ENCODE measurements around the gene CORO6.

Gene CORO6

DNA sequence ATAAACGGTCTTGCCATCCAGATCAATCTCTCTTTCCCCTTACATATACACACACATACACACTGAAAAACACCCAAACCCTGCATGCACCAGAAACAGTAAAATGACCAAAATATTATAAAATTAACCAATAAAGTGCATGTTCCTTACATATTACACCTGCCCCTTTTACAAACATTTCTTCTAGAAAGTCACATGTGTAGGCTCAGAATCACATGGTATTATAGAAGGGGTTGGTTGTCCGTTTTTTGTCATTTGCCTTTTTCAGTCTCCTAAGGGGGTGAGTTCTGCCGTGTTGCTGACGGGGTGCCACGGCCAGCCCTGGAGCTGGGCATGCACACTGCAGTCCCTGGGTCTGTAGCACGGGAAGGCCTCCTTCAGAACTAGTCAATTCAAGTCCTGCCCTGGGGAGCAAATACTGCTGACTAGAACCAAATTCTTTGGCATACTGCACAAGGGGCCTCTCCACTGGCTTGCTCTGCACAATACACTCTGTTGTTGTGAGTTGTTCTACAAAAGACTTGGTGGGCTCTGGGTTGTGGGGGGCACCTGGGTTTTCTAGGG, 8.0 kb upstream of the CORO6 start:
- no peak for DNase-seq (ENCODE audit: low read depth)

DNA sequence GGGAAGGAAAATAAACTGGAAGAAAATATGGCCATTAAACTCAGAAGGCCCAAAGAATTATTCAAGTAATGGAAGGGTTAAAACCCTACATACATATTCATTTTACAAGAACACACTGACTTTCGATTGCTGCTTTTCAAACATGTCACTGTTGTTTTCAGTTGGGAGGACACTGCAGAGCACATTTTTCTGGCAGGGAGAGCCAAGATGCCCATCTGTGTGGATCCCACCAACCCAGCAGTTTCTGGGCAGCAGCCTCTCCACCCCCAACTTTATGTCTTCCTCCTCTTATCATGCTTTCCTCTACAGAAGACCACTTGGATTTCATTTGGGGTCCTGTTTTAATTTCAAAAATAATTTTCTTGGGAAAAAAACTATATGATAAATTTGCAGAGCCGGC, 7.1 kb upstream of the CORO6 start:
- DNase-seq (ENCODE audit: low read depth), result no peak

DNA sequence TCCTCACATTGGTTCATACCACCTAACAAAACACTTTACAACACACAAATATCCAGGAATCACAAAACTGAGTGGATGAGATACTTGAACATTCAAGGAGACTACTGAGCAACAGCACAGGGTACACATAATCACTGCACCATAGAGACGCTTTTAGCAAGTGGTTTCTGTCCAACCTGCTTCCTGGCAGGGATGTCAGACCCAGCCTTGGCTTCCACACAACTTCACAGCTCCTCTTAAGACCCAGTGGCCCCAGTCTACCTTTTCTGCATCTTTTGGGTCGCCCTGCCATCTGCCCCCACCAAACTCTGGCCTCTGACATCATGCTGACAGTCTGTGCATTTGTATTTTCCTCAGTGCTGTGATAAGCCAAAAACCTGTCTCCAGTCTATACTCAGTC, 5.9 kb upstream of the CORO6 start:
- no peak for DNase-seq (ENCODE audit: low read depth)

DNA sequence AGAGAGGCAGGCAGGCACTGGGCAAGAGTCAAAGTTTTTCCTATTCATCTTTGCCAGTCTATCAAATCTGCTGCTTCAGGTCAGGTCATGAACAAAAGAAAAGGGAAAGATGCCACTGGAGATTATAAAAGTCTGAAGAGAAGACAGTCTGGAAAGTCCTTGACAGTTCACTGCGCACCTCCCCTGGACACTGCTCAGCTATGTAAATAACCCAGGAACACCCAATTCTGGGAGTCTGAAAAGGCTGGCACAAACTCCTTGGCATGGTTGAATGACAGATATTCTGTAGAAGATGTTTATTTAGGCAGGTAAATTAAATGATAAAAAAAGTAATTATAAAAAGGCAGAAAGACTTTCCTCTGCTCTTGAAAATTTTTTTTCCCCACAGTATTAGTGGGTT, 5.2 kb upstream of the CORO6 start:
- DNase-seq (ENCODE audit: low read depth), result no peak

DNA sequence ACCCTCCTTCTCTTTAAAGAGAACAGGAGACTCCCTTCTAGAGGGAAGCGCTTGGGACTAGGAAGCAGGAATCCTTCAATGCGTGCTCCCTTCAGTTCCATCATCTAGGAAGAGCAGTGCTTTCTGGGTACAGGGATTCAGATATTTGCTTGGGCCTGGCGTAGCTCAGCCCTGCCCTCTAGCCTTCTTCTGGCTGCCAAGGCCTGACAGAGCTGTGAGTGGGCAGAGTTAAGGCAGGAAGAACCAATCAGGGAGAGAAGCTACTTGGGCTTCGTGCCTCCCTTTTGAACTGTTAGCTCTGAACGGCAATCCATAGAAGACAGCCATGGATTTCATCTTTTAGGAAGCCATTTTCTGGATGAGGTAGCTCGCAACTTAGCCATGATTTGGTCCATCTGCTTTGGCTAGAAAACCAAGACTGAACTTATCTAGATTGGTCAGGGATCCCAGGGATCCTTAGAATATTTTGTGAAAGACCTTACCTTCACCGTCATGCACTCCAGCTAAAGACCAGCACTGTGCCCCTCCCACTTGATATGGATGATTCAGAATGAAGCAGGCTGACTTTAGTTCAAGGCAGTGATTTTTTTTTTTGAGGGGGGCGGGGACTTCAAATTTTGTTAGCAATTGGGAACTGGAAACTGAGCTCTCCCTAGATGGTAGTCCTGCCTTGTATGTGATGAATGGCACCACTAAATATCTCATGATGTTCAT, 2.5 kb upstream of the CORO6 start:
- DNase-seq (ENCODE audit: low read depth), result no peak

DNA sequence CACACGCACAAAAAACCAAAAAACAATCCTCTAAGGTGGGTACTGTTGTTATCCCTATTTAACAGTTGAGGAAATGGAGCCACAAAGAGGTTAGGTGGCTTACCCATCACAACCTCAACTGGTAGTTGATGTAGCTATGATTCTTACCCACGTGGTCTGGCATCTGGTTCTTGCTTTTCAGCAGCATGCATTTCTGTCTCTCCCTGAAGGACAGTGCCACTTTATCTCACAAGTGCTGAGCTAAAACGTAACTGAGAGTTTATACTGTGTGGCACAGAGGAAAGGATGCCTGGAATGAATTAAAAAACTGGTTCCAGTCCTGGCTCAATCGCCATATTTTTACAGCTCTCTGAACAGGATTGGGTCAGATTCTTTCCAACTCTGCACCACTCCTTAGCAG, 1.9 kb upstream of the CORO6 start:
- no peak for DNase-seq (ENCODE audit: low read depth)

DNA sequence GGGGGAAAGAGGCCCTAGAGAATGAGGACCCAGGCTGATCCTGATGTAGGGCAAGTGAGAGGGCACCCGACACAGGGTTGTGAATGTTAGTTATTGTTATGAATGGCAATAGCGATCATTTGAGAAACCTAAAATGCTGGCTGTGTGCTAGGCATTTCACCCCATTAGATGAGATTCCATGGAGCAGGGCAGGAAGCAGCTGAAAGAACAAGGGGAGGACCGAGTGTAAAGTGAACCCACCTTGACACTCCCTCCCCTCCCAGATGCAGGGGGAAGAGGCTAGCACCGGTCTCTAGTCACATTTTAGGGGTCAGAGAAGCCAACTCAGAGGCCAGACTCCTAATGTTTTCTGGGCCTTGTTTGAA, 553 bp upstream of the CORO6 start:
- no peak for DNase-seq (ENCODE audit: low read depth)

DNA sequence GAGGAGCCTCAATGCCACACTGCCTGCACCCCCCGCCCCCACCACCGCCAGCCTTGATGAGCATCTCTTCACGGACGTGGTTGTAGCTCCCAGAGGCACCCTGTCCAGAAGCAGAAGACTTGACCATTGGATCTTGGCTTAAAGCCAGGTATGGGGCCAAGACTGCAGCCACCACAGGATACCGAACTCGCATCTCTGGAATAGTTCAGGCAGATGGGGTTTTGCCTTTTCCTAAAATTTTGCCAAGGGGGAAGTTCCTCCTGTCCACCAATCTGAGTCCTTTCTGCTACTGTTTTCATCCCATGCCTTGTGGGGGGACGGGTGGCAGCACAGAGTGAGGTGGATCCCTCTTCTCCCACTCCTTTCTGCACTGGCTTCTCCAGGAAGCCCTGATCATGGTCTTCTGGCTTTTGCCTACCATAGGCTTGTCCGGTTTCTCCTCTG, 939 bp downstream of the CORO6 start:
- no peak for DNase-seq (ENCODE audit: low read depth)

DNA sequence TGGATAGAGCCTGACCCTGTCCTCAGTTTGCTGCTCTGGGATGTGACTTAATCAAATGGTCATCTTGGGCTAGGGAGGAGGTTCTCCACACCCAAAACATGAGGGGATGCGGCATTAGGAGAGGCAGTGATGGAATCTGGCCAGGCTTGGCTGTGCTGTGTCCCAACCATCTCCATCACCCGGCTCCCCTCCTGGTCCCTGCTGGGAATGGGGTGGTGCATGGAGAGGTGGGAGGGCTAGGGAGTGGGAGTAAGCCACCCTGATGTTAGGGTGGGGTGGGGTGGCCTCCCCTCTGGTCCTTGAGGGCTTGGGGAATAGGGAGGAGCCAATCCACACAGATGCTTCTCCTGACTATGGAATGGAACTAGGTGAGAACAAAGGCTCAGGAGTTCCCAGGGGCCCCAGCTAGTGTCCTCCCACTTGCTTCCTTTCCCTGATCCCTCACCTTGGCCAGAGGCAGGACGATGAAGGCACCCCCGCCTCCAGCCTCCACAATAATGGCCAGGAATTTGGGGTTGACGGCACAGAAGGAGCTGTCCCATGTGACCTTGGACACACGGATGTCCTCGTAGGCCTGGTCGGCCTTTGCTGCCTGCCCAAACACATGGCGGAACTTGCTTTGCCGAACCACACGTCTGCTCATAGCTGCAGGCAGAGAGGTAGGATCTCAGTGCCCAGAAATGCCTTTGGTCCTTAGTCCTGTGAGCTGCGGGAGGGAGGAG, 1.8 kb downstream of the CORO6 start:
- no peak for DNase-seq (ENCODE audit: low read depth)

DNA sequence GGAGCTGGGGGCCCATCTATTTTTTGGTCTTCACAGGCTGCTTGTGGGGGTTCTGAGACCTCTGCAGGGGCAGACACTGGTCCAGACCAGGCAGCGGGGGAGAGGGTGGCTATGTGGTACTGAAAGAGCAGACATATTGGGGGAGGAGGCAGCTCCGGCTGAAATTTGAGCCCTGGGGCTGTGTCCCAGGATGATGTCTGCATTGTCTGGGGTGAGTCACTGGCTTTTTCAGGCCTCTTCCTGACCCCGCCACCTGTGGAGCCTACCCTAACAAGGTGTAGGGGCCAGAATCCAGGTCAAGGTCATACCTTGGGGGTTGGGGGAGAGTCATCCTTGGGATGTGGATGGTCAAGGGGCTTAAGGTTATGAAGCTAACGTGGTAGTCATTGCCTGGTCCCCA, 2.4 kb downstream of the CORO6 start:
- DNase-seq (ENCODE audit: low read depth), result no peak

DNA sequence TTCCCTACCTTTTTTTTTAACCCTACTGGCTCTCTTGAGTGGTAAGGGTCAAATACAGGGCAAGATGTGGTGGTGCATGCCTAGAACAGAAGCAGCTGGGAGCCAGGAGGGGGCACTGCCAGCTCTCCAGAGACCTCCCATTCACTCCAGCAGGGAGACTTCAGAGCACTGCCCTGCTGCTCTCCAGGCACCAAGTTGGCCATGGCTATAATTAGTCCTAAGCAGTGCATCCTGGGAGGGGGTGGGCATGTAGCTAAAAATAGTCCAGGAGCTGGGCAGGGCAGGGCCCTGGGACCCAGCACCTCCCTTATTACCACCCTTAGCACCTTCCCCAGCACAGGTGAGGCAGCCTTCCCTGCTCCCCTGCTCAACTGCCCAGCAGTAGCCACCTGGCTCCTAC, 3.5 kb downstream of the CORO6 start:
- DNase-seq (ENCODE audit: low read depth), result no peak

DNA sequence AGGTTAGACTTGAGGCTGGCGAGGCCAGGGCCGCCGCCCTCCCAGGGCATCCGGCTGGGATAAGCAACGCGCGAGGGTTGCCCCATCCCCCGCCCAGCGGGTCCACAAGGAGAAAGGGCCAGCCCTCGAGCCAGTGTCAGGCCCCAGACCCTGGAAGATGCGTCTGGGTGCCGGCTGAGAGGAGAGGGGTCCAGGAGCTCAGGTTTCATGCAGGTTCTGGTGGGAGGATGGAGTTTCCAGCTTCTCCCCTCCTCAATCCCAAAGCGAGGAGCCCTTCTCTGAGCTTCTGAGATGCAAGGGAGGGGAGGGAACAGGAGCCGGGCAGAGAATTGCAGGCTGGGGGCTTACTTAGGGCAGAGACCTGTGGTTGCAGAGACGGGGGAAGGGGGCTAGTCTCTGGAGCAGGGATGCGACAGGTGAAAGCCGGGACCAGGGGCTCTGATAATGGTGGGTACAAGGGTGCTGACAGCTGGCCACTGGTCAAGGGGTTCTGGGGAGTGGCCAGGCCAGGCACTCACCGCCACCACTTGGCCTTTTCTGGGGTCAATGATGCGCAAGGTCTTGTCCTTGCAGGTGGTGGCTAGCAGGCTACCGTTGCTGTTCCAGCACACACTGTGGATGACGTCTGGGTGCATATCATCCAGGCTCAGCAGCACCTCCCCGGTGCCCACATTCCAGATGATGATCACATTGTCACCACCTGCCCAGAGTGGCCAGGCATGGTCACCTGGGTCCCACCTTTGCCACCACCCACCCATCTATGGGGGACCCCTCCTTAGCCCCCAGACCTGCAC, 4.2 kb downstream of the CORO6 start:
- no peak for DNase-seq (ENCODE audit: low read depth)

DNA sequence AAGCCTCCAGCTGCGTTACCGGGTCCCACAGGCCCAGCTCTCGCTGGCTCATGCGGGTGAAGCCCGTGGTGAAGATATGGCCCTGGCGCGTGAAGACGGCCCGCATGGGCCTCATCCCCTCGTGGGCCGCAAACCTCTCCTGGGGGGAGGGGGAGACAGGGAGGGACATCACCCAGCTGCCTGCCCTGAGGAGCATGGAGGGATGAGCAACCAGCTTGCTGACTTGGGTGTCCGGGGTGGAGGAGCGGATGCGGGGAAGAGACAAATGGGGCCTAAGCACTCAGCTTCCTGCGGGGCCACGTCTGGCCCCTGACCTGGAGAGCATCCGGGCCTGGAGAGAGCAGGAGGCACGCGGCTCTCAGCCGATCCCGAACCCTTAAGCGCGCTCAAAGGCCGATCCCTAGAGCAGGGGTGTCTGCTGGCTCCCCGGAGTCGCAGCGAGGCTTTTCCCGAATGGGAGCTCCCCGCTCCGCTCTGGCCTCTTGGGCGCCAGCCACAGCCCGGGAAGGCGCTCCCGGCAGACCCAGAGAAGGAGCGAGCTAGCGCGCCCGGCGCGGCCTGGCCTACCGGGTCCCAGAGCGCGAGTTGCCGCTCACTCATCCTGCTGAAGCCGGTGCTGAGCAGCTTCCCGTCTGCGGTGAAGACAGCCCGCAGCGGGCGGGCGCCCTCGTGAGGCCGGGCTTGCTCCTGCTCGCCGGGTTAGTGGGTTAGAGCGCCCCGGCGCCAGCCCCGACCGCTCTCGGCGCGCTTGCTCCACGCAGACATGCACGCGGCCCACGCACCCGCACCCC, 5.0 kb downstream of the CORO6 start:
- peak; percentile 82 for DNase-seq (ENCODE audit: low read depth)

DNA sequence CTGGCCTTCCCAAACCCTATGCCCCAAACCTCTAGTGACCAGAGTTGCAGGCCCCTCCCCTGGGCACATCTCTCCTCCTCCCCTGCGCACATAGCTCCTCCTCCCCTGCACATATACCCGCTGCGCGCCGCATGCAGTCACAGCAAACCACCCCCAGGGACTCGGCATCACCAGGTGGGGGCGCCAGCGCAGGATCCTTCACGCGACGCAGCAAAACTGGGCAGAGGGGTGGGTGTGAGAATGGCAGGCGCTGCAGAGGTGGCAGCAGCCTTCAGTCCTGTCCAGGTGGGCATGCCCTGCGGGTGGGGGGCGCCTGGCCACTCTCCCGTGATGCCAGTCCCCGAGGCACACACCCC, 5.6 kb downstream of the CORO6 start:
- peak; percentile 89 for DNase-seq (ENCODE audit: low read depth)

DNA sequence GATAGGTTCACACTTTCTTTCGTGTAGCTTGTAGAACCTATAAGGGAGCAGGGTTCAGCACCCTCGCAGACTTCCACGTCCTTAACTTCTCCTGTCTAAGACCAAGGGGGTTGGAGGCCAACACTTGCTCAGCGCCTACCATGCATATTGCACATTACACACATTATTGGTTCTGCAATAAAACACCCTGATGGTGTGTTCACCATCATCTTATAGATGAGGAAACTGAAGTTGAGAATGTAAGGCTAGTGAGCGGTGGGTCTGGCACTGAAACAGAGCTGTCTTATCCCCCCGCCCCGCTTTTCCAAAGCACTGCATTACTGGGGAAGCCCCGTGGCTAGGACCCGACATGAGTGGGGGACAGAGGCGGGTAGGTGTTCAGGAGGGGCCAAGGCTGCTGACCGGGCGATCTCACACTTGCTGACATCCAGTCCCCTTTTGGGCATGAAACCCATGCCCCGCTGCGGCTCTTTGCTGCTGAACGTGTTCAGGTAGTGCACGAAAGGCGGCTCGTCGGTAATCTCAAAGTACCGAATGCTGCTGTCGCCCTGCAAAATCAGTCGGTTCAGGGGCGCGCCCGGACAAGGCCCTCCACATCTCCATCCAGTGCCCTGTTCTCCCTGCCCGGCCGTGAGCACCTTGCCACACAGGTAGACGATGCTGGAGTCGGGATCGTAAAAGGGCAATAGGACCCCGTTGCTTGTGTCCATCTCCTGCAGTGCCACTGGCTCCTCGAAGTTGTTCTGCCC, 6.2 kb downstream of the CORO6 start:
- DNase-seq (ENCODE audit: low read depth), result no peak

DNA sequence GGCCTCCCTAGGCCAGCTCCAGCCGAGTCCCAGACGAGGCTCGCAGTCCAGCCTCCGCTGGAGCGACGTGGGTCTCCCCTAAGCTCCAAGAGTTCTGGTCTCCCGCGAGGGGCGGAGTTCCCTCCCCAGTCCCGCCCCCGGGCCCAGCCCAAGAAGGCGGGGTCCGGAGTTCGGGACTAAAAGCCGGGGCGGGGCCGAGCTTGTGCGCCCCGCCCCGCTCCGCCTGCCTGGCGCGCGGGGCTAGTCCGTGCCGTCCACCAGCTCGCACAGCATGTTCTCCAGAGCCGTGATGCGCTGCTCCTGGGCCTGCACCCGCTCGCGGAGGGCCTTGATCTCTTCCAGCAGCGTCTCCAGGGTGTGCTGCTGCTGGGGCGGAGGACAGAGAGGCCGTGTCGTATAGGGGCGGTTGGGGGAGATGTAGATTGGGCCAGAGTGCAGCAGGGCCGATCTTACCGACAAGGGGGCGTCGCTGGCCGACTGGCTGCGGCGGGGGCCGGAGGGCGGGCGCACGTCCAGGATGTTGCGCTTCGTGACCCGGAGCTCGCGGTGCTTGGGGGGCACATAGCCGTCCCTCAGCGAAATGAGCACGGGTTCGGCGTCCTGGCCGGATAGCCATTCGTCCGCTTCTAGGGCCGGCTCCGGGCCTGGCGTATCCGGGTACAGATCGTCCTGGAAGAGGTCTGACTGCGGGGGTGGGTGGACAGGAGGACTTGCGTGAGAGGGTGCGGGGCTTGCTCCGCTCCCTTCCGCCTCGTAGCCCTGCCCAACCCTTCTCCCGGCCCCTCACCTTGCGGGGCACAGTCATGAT, 7.0 kb downstream of the CORO6 start:
- DNase-seq (ENCODE audit: low read depth), result peak; percentile 79

DNA sequence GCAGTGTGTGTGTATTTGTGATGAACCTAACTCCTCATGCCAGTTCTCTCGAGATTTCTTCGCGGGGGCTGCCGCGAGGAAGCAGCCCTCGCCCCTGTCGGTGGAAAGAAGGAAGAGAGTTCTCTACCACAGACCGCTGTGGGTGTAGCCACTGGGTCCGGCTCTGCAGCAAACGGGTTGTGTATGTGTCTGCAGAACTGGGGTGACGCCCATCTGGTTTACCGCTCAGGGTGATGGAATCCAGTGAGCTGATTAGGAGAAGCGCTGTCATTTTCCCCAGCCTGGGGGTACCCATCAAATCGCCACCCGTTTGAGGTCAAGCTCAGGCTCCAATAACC, 7.7 kb downstream of the CORO6 start:
- DNase-seq (ENCODE audit: low read depth), result no peak

DNA sequence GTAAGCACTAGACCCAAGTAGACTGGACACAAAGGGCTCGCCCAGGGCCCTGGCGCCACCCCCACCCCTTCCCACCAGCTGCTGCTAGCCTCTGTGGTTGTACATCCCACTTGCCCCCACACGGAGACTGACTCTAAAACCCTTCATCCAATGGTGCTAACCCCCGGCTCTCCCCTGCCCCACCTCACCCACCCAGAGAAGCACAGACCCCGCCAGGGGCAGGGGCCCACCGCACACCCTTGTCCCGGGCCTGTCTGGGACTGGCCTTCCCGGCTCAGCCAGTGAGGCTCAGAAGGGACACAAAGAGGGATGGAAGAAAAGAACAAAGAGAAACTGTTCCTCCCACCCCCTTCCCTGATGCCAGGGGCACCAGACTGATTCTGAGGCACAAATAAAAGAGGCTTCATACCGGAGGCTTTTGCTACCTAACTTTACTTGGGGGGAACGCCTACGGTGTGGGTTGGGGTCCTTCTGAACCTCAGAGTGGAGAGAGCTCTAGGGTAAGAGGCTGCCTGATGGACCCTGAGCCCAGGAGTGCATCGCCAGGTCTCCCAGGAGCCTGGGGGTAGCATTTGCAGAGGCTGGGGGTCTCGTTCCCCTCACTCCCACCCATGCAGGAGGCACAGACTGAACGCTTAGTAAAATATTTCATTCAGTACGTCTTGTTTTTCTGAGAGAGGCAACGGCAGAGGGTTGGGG, 8.2 kb downstream of the CORO6 start:
- no peak for DNase-seq (ENCODE audit: low read depth)

DNA sequence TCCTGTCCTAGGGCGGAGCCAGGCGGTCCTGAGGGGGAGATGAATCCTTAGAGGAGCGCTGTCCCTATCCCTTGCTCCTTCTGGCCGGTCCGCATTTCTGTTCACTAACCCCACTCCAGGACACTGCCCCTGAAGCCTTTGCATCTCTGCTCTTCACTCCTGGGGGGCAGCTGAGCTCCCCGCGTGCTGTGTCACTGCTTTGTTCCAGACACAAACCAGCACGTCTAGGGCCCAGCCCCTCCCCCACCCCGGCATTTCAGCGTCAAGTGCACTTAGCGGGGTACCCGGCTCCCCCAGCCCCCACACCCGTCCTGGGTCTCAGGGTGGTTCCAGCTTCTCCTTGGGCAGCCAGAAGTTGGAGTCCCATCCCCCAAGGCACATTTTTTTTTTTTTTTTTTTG, 8.9 kb downstream of the CORO6 start:
- no peak for DNase-seq (ENCODE audit: low read depth)

DNA sequence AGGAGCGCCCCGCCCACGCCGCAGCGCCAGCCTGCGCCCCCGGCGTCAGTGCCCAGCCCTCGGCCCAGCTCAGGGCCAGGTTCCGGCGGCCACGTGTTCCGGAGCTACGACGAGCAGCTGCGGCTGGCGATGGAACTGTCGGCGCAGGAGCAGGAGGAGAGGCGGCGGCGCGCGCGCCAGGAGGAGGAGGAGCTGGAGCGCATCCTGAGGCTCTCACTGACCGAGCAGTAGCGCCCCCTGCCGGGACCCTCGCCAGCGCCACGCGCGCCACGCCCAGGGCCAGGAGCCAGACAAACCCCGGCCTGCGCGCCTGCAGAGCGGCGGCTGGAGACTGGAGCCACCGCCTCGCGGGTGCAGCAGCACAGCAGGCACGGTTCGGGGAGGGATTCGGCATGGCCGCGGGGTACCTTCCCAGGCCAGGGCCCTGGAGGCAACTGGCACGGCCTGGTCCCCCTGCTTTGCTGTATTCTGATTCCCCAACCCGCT, 9.3 kb downstream of the CORO6 start:
- DNase-seq (ENCODE audit: low read depth), result peak; percentile 87
